ENCODE data around the gene NCOA1.
"Not testable (repeated sequence)": the region's sequence is repeated elsewhere in the genome, so short reads cannot be mapped to it uniquely, and the experiment has no call there.

NCOA1 gene

DNA sequence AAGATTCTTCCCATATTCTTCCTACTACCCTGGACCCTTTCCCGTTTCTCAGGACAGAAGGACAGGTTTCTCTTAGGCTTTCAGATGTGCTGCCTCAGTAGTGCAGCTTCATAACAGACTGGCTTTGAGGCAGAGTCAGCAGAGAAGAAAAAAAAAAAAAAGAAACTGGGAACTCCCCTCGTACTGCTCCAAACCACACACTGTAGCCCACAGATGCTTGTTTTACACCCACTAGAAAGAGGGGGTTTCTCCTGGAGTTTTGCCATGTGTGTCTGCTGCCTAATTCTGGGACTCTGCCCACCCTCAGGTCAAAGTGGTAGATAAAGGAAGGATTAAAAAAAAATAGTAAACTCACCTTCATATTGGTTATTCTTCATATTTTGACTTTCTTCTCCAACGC lies 95.9 kb downstream of the NCOA1 start:
- no peak for DNase-seq

DNA sequence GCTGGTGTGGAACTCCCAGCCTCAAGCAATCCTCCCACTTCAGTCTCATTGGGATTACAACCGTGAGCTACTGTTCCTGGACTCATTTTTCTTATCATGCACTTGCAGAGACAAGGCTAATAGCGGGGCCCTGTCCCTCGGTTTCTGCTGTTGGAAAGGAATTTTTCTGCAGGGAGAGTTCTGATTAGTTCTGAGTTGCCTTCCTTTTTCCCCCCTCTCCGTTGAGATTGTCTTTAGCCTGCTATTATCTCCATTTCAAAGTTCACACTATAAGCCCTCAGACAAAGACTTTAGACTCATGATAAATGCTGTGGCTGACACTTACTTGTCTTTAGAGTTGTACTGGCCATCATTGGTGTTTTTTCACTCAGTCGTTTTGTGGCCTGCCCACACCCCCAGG lies 97.2 kb downstream of the NCOA1 start:
- DNase-seq = no peak

DNA sequence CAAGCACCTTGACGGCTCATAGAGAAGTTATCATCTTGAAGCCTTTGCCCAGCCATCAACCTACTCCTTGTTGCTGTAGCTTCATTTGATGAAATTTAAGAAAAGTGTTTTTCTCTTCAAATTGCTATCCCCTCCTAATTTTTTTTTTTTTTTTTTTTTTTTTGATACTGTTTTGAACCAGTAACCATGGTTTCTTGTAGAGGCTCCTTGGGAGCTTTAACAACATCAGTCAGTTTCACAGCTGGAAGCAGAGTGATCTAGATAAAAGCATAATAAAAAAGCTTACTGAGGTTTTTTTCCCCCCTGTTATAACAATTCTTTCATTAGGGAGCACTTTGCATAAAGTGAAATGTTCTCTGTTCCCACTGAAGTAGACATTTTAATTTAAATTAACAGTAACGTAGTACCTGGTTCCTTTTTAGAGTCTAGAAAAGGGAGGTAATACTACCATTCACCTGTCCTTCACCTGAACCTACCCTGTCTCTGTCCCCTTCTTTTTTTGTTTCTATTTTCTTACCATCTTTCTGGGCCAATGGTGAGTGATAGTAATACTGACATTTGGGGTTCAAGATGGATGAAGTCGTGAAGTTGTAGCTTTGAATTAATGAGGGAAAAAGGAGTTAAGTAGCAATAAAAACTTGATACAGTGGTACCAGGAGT lies 101.5 kb downstream of the NCOA1 start:
- no peak for DNase-seq

DNA sequence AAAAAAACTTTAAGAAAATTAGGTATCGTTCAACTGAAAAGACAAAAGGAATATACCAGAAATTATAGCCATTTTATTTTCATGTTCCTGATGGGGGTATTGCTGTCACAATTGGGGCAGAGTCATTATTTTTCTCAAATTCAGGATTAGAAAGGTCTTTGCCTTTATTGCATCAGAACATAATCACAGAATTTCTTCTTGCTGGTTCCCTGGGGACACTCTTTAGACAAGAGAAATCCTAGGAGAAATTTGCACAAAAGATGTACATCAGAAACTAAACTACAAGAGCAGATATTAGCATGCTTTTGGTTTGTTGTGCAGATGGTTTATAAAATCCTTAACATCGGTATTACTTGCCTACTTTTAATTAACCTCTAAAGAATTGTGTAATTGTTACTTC lies 103.2 kb downstream of the NCOA1 start:
- DNase-seq = no peak

DNA sequence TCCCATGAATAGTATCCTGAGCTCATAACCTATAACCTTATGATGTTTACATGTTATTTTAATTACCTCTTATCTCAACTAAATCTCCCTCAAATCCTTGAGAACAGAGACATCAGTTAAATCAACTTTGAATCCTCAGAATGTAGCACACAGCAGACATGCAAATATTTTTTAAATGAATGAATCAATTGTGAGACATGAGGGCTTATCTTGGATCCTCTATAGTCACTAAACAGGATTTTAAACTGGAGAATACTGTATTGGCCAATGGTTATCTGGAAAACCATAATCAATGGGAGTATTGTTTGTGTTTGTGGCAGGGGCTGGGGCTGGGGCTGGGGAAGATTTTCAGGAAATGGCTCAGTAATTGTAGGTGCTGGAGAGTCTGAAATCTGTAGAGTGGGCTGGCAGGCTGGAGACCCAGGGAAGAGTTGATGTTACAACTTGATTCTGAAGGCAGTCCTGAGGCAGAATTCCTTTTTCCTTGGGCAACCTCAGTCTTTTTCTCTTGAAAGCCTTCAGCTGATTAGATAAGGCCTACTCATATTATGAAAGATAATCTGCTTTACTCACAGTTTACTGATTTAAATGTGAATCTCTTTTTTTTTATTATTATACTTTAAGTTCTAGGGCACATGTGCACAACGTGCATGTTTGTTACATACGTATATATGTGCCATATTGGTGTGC lies 106.3 kb downstream of the NCOA1 start:
- DNase-seq = no peak

DNA sequence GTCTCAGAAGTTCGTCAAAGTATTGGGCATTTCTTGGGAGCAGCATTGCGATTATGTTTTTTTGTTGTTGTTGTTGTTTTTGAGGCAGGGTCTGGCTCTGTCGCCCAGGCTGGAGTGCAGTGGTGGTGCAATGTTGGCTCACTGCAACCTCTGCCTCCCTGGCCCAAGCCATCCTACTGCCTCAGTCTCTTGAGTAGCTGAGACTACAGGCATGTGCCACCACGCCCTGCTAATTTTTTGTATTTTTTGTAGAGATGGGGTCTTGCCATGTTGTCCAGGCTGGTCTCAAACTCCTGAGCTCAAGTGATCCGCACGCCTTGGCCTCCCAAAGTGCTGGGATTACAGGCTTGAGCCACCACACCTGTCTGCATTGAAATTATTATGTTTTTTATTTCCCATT lies 109.1 kb downstream of the NCOA1 start:
- DNase-seq = not testable (repeated sequence)

DNA sequence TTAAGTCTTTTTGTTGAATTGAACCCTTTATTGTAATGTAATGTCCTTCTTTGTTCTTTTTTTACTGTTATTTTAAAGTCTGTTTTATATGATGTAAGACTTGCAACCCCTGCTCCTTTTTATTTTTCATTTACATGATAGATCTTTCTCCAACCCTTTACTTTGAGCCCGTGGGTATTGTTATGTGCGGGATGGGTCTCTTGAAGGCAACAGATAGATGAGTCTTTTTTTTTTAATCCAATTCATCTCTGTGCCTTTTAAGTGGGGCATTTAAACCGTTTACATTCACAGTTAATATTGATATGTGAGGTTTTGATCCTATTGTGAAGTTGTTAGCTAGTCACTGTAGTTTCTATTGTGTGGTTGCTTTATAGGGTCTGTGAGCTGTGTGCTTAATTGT lies 120.6 kb downstream of the NCOA1 start:
- no peak for DNase-seq

DNA sequence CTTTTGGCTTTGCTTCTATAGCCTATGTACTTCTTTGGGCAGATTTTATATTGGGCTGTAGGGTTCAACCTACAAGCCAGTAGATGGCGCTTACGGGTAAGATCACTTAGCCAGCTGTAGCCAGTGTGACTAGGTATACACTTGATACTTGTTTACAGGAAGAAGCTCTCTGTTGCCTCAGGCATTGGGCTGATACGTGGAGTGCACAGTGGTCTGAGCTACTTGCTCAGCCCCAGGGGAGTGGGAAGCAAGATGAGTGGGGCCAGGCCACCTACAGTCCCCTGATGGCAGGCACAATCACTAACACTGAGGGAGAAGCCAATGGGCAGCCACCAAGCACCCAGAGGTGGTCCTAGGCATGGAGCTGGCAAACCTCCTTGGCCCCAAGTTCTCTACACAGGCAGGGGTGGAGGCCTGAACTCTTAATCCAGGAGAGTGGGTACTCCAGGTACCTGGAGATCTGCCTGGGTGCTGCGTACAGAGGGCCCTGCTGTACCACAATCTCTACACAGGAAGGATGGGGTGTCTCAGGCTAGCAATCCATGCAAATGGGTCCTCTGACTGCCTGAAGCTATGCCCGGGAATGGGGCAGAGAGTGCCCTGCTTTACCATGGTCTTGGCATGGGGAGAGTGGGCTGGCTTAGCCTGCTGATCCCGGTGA lies 122.2 kb downstream of the NCOA1 start:
- no peak for DNase-seq

DNA sequence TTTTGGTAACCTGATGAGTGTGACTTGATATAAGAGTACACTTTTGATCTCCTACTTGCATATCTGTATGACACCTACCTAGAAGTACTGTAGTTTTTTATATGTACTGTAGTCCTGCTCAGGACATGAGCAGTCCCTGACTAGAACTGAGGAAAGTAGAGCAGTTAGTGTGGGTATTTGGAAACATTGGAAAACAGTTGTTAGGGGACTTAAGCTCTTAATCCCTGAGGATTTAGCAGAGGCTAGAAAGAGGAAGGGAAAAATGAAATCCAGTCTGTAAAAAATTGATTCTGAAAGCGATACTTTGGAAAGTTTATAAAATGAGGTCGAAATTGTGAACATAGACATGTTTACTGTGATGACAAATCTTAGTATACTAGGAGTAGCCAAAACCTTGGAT lies 125.6 kb downstream of the NCOA1 start:
- peak; percentile 43 for DNase-seq

DNA sequence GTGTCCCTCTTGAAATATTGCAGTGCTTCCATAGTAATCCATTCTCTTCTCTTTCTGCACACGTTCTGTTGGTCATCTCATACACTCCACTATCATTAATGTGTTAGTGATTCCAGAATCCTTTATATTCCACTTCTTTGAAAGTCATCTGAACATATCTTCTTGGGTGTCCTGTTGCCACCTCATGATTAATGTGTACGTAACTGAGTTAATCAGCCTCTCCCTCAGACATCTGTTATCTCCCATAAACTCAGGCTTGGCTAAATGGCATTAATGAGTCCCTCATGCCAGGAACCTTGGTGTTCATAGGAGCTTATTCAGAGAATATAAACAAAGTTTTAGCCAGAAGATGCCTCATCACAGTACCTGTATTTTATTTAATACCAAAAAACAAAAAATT lies 126.4 kb downstream of the NCOA1 start:
- DNase-seq = peak; percentile 84

DNA sequence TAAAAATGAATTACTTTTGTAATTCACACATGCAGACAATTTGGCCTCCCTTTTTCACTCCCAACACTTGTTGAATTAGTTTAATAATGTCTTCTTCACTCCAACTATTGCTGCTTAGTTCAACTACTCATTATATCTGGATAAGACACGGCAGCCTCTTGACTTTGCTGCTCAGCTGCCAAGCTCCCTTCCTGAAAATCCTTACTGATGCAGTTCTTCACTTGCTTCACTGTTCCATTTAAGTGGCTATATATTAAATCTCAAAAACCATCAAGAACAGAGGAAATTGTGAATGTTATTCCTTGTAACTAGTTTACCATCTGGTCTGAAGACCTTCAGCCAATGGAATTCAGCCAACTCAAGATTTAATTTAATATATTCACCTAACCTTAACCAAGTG lies 127.1 kb downstream of the NCOA1 start:
- peak; percentile 91 for DNase-seq

DNA sequence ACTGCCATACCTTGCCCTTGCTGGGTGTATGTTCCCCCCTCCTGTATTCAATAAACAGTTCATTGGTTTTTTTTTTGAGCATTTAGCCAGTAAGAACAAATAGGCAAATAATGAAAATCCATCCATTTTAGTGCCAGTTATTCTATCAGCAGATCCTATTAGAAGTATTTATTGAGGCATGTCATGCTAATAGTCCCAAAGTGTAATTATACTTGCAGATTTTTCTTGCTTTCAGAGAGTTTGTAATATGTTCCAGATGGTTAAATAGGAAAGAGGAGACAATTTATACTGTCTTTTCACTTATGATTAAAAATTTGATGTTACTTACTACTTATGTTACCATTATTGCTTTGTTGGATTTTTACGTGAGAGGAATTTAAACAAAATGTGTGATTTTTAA lies 127.6 kb downstream of the NCOA1 start:
- no peak for DNase-seq

DNA sequence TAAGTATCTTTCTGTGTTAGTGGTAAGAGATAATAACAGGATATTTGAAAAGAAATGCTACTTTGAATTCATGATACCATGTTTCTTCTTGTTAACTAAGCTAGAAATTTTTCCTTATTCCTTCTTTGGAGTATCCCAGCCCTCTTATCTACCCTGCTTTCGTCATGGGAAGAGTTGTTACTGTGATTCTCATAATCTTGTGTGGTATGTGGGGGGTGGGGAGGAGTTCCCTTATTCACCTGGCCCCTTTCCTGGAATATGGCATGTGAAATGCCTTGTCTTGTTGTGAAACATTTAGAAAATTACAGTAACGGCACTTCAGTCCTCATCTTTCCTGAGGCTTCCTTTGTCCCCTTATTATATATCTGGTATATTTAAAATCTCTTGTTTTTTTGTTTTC lies 129.9 kb downstream of the NCOA1 start:
- no peak for DNase-seq

DNA sequence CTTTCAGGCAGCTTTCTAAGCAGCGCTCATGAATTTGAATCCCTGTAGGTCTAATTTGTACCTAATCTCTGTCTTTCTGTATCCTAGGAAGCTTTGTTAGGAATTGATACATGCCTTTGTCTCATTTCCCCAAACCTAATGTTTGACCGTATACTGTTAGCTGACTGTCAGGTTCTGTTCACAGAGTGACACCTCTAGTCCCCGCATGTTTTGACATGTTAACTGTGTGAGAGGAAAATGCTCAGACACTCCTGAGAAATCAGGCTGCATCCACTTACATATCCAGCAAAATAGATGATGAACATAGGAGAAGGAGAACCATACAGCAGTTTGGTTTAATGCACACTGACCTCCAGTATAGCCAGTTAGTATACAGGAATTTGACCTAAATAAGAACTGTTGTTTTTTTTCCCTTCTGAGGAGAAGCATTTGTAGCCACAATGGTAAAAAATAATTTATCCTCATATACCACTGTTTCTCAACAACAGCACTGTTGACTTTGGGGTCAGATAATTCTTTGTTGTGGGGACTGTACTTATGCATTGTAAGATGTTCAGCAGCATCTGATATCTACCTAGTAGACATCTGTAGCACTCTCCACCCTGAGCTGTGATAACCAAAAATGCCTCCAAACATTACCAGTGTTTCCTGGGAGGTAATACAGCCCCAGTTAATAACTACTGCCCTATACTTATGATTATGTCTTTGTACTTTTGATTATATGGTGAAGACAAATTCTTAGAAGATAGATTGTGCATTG lies 130.9 kb downstream of the NCOA1 start:
- DNase-seq = no peak

DNA sequence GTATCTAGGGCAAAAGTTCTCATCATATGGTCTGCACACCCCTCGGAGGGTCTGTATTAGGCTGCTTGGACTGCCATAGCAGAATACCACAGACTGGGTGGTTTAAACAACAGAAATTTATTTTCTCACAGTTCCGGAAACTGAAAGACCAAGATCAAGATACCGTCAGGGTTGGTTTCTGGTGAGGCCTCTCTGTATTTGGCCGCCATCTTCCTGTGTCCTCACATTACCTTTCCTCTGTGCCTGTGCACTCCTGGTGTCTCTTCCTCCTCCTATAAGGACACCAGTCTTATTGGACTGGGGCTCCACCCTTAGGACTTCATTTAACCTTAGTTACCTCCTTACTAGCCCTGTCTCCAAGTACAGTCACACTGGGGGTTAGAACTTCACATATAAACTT lies 132.5 kb downstream of the NCOA1 start:
- DNase-seq = no peak

DNA sequence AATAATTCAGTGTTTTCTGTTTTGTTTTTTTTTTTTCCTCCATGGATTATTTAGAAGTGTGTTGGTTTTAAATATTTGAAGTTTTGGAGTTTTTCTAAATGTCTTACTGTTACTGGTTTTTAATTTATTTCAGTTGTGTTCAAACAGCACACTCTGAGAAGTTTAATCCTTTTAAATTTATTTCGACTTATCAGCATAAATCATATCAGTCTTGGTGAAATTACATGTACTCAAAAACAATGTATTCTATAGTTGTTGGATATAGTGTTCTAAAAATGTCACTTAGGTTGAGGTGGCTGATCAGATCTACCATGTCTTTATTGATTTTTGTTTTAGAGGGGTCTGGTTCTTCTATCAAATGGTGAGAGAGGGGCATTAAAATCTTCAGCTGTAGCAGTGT lies 134.7 kb downstream of the NCOA1 start:
- DNase-seq = no peak

DNA sequence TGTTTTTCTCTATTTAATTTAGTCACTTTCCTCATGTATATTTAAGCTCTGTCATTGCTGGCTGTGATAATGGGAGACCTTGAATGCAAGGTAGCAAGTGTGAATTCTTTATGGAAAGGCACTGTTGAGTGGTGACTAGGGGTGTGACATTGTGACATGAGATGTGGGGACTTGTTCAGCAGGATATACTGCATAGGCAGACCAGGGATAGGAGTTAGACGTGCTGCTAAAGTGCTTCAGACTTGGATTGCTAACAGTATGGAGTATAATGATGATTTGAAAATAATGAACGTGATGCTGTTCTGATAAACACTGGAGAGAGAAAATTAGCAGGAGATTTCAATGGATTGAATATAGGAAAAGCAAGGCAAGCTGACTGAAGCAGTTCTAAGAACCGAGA lies 135.1 kb downstream of the NCOA1 start:
- no peak for DNase-seq

DNA sequence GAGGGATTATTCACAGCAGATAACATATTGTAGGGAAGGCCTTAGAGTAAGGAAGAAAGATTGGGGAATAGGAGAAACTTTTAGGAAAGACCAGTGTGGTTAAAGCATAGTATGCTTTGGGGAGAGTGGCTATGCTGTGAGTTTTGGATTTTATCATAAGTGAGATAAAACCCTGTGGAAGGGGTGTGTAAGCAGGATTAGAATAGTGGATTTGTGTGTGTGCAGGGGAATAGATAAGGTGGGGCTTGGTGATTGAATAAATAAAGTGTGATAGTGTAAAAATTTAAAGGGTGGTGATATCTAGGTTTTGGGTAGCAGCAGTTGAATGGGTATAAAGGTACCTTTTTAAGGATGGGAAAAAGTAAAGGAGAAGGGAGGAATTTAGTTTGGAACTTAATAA lies 137.7 kb downstream of the NCOA1 start:
- DNase-seq = no peak

DNA sequence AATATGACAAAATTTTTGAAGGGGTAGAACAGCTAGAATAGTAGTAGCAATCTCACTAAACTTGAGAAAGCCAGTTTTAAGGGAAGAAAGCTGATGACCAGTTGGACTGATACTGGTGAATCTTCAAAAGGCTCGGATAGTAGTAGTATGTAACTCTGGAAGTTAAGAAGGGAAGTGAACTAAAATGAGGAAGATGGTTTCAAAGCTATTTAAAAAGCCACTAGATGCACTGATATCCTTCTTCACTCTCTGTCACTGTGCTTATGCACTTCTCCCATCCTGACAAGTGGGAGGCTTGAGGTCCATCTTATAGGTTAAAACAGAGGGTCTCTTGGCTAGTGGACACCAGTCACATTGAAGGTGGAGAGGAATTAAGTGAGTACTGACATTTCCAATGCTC lies 141.1 kb downstream of the NCOA1 start:
- no peak for DNase-seq

DNA sequence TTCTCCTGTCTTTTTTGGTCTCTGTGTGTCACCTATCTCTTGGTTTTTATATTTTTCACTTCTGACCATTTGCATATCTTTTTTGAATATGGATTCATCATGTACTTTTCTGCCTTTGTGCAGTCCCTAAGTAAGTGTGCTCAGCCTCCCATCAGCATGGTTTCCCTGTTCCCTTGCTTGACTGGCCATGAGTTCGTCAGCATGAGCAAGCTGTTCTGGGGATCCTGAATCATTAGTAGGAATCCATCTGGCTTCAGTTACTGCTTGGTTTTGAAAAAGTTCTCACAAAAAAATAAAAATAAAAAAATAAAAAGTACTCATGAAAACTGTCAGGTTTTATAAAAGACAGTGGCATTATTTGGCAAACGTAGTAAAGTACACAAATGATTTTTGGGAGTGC lies 144.1 kb downstream of the NCOA1 start:
- DNase-seq = no peak

DNA sequence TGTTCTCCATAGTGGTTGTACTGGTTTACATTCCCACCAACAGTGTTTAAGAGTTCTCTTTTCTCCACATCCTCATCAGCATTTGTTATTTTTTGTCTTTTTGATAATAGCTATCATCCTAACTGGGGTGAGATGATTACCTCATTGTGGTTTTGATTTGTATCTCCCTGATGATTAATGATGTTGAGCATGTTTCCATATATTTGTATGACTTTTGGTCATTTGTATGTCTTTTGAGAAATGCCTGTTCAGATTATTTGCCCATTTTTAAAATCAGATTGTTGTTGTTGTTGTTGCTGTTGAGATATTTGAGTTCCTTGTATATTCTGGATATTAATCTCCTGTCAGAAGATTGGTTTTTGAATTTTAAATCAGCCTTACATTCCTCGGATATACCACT lies 147.5 kb downstream of the NCOA1 start:
- no peak for DNase-seq

DNA sequence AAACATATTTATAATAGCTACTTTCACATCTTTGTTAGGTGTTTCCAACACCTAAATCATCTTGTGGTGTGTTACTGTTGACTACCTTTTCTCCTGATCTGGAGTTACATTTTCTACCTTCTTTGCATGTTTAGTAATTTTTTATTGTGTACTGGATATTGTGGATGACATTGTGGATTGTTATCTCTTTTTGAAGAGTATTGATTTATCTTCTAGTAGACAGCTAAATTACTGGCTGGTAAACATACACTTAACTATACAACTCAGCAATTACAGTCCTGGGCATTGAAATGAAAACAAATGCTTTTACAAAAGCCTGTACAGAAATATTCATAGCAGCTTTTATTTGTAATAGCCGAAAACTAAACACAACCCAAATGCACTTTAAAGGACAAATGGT lies 151.3 kb downstream of the NCOA1 start:
- no peak for DNase-seq

DNA sequence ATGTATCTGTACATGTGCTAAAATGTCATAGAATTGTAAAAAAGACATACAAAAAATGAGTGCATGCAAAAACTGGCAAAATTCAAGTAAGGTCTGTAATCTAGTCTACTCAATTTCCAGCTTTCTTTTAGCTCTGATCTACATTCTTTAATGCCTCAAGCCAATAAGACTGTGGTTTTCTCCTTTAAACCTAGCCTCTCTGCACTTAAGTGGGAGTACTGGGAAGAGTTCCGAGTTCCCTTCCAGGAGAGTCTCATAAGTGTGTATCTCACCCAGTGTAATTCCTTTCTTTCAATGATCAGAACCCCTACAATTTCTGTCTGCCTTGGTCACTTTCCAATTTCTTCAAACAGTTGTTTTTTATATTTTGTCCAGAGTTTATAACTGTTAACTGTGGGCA lies 152.0 kb downstream of the NCOA1 start:
- no peak for DNase-seq

DNA sequence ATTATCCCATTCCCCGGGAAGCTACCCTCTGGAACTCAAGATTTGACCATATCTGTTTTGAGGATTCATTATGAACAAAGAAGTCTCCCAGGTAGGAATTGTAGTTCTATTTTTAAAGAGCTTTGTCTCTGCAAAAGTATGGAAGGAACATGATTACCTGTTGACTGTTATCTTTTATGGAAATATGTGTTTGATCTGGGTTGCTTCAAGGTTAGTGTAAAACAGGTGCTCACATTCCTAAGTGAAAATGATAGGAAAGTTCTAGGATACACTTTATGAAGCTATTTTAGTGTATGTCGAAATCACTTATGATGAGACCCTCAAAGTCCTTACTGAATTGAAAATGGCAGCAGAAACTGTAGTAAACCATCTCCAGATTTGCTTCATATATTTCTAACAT lies 153.0 kb downstream of the NCOA1 start:
- no peak for DNase-seq
